ENCODE results near the gene RNU7-1.

The RNU7-1 gene

DNA sequence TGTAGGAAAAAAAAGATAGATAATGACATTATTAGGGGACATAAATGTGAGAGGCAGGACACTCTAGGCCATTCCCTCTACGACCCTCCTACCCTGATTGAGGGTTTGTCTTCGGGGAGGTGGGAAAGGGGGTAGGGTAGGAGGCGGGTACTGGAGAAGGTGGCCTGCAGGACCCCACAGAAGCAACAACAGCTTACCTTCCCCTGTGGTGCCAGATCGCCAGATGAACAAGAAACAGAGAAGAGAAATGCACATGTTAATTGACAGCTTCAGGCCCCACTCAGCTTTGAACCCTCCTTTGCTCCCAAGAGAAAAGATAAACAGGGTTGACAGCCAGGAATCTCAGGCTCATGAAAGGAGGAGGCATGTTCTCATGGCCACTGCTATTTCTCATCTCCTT is 22.1 kb downstream of the RNU7-1 start:
- DNase-seq (ENCODE audit: low read depth), result no peak

DNA sequence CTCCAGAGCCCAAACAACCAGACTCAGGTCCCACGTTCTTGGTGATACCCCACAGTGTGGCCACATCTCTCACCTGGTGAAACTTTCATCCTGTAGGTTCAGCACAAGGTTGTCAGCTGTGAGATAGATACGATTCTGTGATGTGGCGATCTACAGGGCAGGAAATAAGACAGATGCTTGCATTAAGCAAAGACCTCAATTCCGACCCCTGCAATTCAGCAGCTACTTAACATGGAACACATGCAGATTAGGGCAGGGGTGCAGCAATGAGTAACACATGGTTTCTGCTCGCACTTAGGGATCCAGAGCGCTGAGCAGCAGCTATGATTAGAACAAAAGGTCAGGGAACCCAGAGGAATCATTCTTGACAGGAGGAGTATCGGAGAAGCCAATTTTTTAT is 22.7 kb downstream of the RNU7-1 start:
- DNase-seq (ENCODE audit: low read depth), result no peak

DNA sequence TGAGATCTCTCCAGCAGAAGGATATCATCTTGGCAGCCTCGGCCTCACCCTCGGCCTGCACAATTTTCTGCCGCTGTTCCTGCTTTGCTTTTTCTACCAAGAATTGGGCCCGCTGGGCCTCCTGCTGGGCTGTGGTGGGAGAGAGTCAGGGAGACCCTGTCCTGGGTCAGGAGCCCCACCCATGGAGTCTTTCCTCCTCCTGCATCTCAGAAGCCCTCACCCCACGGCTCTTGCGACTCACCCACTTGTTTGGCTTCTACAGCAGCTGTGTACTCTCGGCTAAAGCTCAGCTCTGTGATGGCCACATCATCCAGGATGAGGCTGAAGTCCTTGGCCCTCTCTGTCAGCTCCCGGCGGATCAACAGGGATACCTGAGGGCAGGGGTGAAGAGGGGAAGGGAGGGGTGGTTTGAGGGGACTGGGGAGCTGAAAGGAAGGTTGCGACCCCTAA is 24.1 kb downstream of the RNU7-1 start:
- no peak for DNase-seq (ENCODE audit: low read depth)

DNA sequence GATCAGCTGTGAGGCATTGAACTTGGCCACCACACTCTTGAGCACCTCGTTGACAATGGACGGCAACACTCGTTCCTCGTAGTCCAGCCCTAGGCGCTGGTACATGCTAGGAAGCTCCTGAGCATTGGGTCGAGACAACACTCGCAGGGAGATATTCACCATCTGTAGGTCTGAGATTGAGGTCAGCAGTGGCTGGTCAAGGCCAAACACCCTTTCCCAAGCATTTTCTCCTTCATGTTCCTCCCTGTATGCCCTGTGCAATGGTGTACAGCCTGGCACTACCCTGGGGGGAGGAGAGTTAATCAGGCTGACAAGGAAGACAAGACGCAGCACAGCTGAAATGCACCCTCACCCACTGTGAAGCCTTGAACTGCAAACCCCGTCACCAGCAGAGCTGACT is 24.8 kb downstream of the RNU7-1 start:
- no peak for DNase-seq (ENCODE audit: low read depth)

DNA sequence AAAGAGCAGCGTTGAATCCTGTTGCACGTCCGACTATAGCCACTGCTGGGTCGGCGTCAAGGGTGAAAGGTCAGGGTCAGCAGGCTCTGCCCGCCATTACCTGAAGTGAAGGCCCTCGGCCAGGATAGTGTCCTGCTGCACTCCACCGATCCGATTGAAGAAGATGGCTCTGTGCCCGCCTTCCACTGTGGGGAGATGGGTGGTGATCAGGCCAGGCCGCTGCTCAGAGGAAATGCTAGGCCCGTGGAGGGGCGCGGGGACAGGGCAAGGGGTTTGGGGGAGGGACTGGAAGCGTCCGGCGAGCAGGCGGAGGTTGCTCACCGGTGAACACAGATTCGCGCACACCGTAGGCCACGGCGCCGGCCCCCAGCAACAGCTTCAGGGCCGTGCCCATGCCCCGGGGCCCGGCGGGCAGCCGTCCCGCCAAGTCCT is 26.5 kb downstream of the RNU7-1 start:
- no peak for DNase-seq (ENCODE audit: low read depth)

DNA sequence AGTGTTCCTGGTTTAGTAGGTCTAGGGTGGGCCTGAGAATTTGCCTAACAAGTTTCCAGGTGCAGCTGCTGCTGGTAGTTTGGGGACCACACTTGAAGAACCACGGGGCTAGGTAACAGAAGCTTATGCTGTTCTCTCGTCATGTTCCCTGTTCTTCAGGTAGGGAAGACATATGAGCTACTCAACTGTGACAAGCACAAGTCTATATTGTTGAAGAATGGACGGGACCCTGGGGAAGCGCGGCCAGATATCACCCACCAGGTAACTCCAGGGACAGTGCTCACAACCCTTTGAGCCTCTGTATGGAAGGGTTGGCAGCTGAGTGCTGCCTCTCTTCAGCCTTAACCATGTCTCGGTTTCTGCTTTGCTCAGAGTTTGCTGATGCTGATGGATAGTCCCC is 30.6 kb downstream of the RNU7-1 start:
- DNase-seq (ENCODE audit: low read depth), result no peak

DNA sequence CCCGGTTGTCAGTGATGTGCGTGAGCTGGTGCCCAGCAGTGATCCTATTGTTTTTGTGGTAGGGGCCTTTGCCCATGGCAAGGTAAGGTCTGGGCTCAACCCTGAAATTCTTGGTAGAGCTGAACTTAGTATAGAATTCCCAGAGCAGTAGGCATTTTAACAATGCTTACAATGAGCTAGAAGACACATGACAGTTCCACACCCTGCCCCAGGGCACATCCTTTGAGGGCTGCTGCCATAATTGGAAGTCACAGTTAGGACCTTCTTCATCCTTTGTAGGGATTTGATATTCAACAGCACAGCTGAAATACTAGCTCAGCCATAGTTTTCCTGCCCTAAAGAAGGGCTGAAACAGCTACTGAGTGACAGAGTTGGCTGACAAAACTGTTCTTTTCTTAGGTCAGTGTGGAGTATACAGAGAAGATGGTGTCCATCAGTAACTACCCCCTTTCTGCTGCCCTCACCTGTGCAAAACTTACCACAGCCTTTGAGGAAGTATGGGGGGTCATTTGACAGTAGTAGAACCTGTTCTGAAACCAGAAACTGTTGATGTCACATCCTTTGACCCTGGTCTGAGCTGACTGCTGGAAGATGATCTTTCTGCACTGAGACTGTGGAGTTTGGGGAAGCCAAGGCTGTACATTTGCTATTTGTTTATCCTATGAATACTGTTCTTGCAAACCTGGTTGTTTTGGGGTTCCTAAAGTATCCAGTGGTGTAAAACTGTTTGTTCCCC is 31.8 kb downstream of the RNU7-1 start:
- DNase-seq (ENCODE audit: low read depth), result no peak

DNA sequence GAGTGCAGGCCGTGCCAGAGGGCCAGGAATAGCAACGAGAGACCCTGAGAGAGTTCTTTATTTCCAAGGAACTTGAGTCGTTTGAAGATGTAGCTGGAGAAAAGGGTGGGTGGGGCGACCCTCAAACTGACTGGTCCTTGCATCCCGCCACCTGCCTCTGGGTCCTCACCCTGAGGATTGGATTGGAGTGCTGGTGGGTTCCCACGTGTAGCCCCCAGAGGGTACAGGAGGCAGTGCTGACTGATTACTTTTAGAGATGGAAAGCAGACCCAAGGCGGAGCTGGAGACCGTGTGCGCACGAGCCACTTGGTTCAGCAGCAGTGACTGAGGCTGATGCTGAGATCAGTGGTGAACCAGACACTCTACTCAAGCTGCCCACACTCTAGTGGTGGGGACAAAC is 34.0 kb downstream of the RNU7-1 start:
- no peak for DNase-seq (ENCODE audit: low read depth)

DNA sequence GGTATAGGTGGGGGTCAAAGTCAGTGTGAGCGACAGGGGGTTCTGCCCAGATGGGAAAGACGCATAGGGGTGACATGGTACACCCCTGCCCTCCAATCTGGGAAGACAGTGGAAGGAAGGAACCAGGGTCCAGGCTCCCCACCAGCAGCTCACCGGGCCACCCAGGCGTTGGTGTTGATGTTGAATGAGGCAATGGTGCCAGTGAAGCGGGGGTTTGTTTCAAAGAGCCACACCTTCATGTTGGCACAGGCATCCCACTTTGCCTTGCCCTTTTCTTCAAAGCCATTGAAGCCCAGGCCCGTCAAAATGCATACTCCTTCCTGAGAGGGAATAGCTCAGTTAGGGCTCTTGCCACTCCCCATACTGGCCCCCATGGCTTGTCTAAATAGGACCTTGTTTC is 34.6 kb downstream of the RNU7-1 start:
- DNase-seq (ENCODE audit: low read depth), result no peak

DNA sequence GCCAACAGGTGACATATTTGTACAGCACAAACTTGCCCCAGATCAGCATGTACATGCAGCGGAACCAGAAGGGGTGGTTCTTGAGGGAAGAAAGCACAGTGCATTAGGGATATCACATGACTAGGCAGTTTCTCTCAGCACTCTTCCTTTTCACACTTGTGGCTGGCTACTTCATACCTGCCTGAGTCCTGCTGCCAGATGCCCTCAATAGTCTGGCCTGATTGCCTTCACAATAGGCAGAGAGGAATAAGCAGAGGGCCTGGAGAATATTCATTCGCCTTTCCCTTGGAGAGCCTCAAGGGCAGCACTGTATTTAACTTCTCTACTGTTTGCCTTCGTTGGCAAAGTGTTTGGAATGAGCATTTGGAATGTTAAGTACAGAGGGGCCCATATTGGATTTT is 35.0 kb downstream of the RNU7-1 start:
- no peak for DNase-seq (ENCODE audit: low read depth)

DNA sequence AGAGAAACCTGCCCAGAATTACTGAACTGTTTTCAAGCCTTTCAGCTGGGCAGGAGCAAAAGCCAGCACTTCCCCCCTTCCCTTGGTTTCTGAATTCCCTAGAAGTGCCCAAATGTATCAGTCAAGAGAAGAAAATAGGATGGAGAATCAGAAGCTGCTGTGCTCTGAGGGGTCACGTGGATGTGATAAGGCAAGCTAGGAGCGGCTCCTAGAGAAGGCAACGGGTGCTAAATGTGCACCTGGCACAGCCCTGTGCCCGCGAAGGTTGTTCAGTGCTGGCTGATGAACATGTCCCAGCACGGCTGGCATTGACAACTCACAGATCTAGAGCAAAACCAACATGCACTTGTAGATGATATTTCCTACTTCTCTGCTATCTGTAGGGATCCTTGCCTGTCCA is 35.4 kb downstream of the RNU7-1 start:
- no peak for DNase-seq (ENCODE audit: low read depth)

DNA sequence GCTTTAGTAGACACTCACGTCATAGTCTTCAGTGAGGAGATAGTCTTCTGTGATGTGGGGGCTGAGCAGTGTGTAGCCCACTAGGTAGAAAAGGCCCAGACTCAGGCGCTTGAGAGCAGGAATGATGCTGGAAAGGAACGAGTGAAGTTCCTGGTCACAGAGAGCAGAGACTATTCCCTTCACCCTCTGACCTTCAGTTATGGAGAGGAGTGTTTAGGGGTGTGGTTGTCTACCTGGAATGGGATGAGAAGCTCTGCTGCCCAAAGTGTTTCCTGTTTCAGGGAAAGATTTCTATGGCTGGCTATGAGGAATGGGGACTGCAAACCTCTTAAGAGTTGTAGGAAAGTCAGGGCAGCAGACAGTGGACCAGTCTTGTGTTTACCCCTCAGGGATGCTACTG is 35.8 kb downstream of the RNU7-1 start:
- no peak for DNase-seq (ENCODE audit: low read depth)

DNA sequence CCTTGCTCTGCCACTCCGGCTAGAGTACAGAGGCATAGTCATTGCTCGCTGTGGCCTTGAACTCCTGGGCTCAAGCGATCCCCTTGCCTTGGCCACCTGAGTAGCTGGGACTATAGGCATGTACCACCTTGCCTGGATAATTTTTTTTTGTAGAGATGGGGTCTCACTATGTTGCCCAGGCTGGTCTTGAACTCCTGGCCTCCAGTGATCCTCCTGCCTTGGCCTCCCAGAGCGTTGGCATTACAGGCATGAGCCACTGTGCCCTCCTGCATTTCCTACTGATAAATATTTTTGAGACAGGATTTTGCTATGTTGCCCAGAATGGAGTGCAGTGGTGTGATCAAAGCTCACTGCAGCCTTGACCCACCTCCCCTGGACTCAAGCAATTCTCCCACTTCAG is 36.5 kb downstream of the RNU7-1 start:
- DNase-seq (ENCODE audit: low read depth), result no peak

DNA sequence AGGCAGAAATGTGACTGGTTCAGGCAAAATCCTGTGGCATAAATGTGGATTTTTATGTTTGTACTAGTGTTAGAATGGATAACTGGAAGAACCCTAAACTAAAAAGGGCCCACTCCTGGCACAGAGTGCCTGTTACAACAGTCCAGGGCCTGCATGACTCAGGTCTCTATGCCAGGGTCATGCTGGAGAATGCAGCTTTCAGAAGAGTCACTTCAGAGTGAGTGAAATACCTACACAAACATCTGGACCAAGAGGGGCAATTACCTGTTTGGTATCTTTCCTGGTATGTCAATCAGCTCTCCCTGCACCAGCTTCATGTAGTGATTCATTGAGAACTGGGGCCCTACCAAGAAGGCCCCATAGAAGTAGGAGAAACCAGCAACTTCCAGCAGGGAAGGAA is 37.1 kb downstream of the RNU7-1 start:
- no peak for DNase-seq (ENCODE audit: low read depth)

DNA sequence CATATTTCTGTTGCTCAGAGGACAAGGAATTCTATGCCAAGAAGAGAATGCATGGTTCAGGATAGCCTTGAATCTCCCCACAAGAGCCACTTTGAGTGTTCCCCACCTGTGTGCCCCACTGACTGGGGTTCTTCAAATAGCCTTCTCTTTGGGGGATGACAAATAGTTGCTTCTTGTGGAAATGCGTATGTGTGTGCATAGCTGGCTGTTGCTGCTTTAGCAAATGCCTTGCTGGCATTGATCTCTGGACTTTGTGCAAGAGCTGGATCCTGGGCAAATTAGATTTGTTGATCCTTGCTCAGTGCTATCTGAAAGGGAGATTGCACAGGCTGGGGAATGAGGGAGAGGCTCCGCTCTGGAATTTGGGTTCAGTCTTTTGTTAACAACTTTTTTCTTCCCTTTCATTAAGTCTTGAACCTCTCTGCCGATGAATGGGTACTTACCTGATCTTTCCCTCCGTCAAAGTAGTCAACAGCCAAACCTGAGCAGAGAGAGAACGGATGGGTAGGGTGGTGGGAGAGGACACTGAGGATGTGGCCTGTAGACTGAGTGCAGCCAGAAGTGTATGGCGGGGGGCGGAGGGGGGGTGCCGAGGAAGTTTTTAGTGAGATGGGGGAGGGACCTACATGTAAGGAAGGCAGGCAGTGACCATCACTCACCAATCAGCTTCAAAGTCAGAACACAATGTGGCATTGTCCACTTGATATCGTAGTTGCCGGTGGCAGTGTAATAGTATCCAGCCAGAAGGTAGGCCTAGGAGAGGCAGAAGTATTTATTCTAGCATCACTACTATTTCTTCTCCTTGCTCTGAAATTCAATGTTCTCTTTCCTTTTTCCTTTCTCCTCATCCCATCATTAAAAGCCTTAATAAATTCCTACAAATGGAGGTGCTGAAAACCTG is 37.8 kb downstream of the RNU7-1 start:
- no peak for DNase-seq (ENCODE audit: low read depth)

DNA sequence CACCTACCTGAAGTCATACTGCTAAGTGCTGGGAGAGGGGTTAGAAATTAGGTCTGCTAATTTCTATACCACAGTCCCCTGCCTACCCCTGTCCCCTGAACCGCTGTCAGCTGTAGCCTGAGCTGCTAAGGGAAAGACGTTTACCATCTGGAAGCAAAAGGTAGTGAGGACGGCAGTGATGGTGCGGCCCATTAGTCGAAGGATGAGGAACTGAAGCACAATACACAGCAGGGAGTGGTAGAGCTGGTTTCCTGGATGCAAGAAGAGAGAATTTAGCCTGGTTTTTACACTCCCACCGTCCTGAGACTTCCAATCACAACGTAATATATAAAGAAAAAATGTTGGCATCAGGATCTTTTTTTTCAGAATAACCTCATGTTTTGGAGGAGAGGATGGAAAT is 38.9 kb downstream of the RNU7-1 start:
- DNase-seq (ENCODE audit: low read depth), result no peak

DNA sequence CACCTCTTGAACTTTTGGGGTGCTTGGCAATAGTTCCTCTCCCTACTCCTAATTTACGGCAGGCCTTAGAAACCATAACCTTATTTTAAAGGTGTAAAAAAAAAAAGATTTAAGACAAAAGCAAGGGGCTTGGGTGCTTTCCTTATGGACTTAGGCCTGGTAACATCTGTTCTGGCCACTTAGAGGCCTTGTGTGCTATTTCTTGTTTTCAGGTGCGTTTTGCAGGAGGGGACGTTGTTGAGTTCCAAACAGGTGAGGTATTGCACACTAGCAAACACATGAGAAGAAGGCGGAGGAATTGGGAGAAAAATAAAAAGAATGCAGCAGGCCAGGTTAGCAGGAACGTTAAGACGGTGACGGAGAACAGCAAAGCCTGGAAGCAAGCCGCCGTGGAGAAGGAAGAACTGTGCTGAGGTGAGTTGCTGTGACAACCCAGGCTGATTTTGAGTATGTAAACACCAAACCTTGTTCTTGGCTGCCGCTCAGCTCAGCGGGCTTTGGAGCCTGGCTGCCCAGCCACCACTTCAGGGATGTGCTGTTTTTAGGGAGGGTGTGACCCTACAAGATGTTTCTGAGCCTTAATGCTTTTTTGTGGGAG is 44.4 kb downstream of the RNU7-1 start:
- DNase-seq (ENCODE audit: low read depth), result no peak

Measured in non-pigmented ciliary epithelial cell (primary cell).